IMR-90 (cell line): ENCODE results near the gene MYO1A.

Source experiments
- BHLHE40 ChIP-seq: fragments of 150-350 bp; IDR thresholded peaks from 2 replicates; pipeline ENCODE4 v1.6.1; 2016; ENCODE audit warnings: mild to moderate bottlenecking, low read depth, low read length
- CHD1 ChIP-seq: IDR thresholded peaks from 2 replicates; pipeline ENCODE4 v1.6.1; 2012; ENCODE audit warnings: low read depth, low read length, improper control_type of control experiment
- CTCF ChIP-seq: conservative IDR thresholded peaks from 2 replicates; pipeline ENCODE4 v1.5.1; 2012; ENCODE audit warnings: mild to moderate bottlenecking, low read depth, low read length, improper control_type of control experiment
- MAFK ChIP-seq: IDR thresholded peaks from 2 replicates; pipeline ENCODE4 v1.6.1; 2012; ENCODE audit warnings: low read depth, low read length, improper control_type of control experiment
- MXI1 ChIP-seq: IDR thresholded peaks from 2 replicates; pipeline ENCODE4 v1.6.1; 2012; ENCODE audit warnings: low read depth, mild to moderate bottlenecking, low read length, moderate library complexity, borderline replicate concordance
- POLR2A ChIP-seq: IDR thresholded peaks from 2 replicates; pipeline ENCODE4 v1.6.1; 2012; ENCODE audit warnings: mild to moderate bottlenecking, low read depth, low read length
- RAD21 ChIP-seq: IDR thresholded peaks from 2 replicates; pipeline ENCODE4 v1.6.1; 2012; ENCODE audit warnings: low read length, improper control_type of control experiment
- RCOR1 ChIP-seq: IDR thresholded peaks from 2 replicates; pipeline ENCODE4 v1.6.1; 2012; ENCODE audit warnings: mild to moderate bottlenecking, low read length, improper control_type of control experiment; ENCODE audit not compliant: insufficient replicate concordance
- RFX5 ChIP-seq: IDR thresholded peaks from 2 replicates; pipeline ENCODE4 v1.8.0; 2012; ENCODE audit warnings: low read depth, mild to moderate bottlenecking, low read length, moderate library complexity
- SMC3 ChIP-seq: fragments of 150-350 bp; IDR thresholded peaks from 2 replicates; pipeline ENCODE4 v1.6.1; 2016; ENCODE audit warnings: low read depth, mild to moderate bottlenecking, antibody characterized with exemption, low read length, moderate library complexity
- USF2 ChIP-seq: fragments of 150-350 bp; IDR thresholded peaks from 2 replicates; pipeline ENCODE4 v1.6.1; 2017; ENCODE audit warnings: mild to moderate bottlenecking, antibody characterized with exemption, low read length, low read depth

- TF ChIP-seq POLR2A, result no peak
- no peak for TF ChIP-seq MXI1
- TF ChIP-seq CTCF, result no peak
- TF ChIP-seq RCOR1, result no peak
- no peak for TF ChIP-seq RAD21
- TF ChIP-seq RFX5, result no peak
- TF ChIP-seq CHD1, result no peak
- TF ChIP-seq BHLHE40, result no peak
- TF ChIP-seq MAFK, result no peak
- no peak for TF ChIP-seq SMC3
- no peak for TF ChIP-seq USF2
Measured at GRCh38 chr12:57031138-57031725, 18.7 kb downstream of the MYO1A start.
